Activated CD4-positive, alpha-beta T cell treated with anti-CD3 and anti-CD28 coated beads for 48 hours (primary cell): ENCODE results near the gene DSG2.

ENCODE experiments used
- DNase-seq: peaks from one replicate; pipeline ENCODE4 v3.0.0-alpha.2; 2020

DSG2 gene

DNA sequence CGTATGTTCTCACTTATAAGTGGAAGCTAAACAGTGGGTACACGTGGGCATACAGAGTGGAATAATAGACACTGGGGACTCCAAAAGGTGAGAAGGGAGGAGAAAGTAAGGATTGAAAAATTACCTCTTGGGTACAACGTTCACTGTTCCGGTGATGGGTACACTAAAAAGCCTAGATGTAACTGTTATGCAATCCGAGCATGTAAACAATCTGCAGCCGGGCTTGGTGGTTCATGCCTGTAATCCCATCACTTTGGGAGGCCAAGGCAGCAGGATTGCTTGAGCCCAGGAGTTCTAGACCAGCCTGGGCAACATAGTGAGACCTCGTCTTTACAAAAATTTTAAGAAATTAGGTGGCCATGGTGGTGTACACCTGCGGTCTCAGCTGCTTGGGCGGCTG, 60.6 kb downstream of the DSG2 start:
- no peak for DNase-seq

DNA sequence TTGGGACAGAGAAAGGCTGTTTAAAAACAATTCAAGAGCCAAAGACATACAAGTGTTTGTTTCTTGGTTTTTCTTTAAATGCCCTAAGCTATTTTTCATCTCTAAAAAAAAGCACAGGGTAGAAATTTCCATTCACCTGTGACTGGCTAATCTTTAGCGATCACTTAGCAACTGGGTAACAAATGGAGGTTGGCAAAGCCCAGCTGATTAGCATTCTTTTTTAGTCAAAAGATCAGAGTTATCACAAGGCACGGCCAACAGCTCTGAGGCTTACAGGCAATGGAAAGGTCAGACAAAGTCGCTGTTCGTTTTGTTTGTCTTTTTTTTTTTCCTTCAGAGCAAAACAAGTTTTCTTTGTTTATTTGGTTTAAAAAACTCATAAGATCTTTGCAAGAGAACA, 64.7 kb downstream of the DSG2 start:
- no peak for DNase-seq

DNA sequence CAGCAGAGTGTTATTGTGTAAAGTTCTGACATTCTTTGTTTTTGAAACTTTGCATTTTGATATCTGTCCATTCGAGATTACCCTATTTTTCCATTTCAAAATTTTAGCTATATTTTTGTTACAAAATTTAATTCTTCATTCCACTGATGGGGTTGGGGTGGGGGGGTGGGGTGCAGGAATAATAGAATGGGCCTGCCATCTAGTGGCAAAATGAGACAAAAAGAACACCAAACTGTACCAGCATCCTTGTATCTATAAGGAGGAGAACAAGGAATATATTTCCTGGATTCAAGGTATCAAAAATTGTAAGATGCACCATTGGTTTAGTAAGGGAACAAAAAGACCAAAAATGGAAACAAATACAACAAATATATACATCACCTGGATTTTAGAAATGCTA, 65.8 kb downstream of the DSG2 start:
- DNase-seq = no peak

DNA sequence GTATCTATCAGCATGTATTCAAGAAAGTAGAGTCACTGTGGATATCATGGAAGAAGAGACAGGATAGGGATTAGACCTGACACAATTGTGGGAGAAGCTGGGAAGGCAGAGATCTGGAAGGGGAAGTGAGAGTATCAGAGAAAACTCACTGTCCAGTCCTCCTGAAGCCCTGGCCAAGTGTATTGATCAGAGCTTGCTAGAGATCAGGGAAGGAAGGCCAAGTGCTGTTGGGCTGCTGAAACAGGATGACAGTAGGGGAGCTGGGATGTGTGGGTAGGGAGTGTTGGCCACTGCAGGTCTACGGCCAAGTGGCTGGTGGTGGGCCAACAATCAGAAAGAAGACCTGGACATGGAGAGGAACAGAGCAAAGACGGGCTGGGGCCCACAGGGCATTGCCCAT, 67.4 kb downstream of the DSG2 start:
- no peak for DNase-seq

DNA sequence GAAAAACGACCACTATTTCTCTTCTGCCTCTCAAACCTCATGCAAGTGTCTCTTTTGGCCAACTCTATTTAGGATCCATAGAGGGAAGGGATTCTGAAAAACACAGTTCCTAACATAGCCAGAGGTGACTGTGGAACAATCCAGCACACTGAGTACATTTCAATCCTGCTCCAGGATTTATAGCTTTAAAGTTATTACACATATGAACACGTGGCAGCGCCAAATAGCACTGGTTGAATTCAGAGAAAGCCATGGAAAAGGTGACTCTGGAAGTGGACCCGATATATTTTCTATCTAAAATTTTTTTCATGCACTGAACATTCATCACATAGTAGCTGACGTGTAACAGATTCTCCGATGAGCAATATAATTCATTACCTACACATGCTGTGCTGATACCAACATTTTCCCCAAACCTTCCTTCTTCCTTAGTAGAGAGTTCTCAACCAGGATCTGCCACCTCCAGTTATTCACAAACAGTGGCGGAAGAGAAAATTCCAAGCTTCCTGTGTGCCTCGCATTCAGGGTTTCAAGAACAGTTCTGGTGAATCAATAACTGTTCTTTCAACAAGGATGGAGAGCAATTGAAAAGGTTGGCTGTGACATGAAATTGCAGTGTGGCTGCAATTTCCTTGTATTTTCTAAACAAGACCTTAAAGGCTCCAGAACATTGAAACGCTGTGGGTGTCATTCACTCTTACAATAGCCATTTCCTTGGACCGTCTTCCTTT, 68.0 kb downstream of the DSG2 start:
- no peak for DNase-seq

DNA sequence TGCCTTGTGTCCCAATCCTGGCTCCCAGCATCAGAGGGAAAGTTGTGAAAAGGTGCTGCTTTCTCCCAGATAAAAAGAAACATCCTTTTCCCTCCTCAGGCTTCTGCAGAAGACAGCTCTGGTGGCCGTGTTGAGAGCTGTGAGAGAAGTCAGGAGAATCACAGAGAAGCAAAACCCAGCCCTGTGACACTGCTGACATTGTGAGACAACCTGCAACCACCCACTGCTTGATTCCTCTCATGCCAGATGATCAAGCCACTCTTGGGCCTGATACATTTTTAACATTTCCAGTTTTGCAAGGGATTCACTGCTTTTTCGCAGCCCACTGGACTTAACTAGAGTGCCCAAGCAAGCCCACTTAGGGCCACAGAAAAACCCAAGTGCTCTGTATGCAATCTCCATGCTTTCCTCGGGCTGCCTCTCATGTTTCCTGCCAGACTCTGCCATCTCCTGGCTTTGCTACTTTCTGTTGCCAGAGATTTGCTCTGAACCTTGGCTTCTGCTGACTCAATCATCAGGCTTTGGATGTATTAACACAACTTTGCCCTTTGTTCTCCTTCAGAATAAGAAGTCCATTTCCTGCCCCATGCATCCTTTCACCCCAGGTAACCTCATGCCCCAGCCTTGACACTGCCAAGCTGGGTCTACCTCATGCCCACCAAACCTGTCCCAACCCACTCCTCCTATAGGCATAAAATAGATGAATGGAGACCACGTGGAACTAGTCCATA, 68.8 kb downstream of the DSG2 start:
- DNase-seq = no peak

DNA sequence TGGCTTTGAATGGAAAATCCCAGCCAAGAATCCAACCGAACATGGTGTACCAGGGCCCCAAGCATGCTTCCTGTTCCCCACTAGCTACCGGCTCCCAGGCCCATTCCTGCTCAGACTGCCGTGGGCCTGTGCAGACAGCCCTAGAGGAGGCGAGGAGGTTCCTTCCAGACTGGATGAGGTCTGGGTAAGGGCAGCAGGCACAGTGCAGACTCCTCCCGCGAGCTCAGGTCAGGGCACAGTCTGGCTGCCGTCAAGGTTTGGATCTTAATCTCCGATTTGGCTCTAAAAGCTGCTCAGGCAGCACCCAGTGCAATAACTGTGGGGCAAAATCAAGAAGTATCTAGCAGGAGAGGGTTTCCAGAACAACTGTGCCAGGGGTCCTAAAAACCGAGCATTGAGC, 74.4 kb downstream of the DSG2 start:
- DNase-seq = no peak

DNA sequence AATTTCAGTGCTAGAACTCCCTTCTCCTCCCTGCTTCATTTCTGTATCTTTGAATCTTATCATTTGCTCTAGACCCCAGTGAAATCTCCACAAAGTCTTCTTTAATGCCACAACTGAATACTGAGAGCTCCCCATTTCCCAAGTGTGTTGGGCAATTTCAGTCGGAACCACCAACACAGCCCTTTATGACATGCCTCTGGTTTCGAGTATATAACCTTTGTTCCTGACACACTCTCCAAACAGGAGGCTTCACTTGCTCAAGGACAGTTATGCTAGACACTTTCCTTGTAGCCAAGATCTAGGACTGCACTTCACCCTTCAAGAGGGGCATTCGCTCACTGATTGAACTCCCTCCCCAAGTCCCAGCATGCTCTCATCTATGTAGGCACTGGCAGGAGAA, 75.1 kb downstream of the DSG2 start:
- no peak for DNase-seq

DNA sequence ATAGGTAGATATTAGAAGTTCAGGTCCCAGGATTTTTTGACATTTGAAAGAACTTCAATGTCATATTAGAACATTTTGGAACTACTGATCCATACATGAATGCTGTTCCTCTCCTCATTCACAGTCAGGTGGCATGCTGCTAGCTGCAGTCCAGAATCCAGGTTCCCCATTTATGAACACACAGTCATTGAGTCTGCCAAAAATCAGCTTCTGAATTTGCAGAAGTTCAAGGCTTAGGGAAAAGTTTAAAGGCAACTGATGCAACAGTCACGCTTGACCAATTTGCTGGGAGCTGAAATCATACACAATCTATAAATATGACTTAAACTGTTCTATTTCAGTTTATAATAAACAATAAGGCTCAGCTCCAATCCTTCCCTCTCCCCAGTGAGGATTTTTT, 76.4 kb downstream of the DSG2 start:
- DNase-seq = no peak

DNA sequence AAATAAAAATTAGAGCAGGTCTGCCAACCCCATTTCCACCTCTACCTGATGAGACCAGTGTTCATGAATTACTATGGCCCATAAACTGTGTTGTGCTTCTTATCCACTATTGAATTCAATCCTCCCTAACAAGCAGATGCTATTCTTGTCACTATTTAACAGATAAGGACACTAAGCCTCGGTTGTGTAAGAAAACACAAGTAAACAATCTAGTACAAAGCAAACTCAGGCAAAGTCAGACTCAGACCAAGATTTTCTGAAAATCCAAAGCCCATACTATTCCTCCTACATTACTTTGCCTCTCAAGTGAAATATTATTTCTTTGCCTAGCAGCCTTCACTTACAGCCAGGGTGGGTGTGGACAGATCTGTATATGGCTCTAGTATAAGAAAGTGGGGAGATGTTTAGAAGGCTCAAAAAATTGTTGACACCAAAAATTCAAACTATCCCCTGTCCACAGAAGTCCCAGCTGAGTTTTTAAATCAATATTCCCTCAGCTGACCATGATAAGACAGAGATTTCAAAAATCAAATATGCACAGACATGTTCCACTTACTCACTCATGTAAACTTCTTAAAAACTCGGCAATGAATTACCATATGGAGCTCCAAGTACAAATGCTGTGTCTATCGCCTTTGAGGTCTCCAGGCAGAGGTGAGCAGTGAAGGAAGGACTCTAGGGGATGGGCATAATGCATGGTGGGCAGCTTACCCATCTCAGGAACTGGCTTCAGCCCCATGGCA, 77.7 kb downstream of the DSG2 start:
- no peak for DNase-seq

DNA sequence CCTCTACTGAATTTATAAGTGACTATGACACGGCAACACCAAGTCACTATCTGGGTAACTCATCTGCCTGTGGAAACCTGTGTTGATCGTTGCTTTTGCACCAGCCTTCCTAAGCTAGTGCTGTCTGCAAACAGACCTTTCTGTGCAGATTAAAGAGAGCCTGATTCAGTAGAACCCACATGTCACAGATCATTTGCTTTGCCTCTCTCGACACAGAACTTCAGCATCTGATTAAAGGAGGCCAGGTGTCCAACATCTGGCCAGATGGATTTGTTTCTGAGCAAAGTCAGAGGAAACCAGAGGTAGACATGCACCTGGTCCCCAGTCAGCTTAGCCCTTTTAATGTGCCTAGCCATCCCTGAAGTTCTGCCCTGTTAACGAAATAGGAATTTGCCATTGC, 78.7 kb downstream of the DSG2 start:
- no peak for DNase-seq

DNA sequence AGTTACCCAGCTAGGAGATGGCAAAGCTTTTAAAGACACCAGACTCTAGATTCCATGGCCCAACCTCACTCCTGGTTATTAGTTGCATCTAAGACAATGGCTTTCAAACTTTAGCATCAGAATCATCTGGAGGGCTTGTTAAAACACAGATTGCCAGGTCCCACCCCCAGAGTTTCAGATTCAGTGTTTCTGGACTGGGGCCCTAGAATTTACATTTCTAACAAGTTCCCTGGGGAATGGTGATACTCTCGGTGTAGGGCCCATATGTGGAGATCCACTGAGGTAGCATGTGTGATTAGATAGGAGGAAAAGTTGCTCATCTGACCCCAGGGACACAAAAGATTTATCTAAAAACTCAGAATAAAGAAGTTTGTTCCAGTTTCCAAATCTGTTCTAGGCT, 79.2 kb downstream of the DSG2 start:
- DNase-seq = no peak

DNA sequence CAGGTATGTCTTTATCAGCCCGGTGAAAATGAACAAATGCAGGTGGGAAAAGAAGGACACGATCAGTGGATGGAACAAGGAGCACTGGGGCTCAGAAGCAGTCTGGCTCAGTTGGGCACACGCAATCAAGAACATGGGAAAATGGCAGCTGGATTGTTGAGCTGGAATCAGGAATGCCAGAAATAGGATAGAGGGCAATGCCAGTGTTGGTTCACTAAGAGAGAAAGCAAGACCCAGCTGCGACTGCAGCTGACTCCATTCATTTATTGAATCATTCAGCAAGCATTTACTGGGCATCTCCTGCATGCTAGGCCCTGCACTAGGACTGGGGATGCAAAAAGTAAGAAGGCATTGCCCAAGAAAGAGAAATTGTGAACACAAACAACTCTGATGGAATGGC, 80.1 kb downstream of the DSG2 start:
- no peak for DNase-seq

DNA sequence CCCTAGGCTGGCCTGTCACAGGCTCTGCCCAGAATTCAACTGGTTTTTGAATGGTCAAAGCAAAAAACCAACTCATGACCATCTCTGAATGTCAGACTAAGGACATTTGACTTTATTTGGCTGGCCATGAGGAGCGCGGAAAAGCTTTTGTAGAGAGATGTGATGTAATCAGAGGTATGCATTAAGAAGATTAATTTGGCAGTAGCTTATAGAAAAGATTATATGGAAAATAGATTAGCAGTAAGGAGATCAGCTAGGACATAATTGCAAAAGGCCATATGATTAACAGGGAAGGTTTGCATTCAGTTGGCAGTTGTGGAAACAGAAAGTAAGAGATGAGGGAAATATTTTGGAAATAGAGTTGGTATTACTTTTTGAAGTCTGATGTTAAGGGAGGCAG, 81.4 kb downstream of the DSG2 start:
- no peak for DNase-seq

DNA sequence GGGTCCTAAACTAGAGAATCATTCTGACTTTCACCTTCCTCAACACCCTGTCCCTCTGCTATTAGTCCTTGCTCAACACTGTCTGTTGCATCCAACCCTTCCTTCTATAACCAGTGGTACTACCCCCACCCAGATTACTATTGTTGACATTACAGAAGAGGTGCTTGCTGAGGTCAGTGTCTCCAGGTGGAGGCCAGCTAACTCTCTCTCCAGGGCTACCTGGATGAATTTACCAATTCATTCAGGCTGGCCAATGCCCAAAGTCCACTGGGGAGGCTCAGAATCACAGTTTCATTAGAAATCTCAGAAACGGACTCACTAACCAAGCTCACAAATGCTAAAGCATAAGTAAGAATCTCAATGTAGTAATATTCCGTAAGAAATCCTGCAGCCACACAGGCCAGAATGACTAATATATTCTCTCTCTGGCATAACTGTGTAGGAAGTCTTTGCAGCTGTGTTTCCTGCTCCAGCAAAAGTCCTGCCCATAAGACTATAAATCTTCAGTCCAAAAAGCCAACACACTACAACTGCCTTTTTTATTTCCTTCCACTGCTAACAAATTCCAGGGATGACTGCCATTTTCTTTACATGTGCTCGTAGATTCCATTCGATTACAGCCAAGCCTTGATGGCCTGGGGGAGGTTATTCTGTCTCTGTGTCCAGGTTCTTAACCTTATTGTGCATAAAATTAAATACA, 83.7 kb downstream of the DSG2 start:
- DNase-seq = no peak

DNA sequence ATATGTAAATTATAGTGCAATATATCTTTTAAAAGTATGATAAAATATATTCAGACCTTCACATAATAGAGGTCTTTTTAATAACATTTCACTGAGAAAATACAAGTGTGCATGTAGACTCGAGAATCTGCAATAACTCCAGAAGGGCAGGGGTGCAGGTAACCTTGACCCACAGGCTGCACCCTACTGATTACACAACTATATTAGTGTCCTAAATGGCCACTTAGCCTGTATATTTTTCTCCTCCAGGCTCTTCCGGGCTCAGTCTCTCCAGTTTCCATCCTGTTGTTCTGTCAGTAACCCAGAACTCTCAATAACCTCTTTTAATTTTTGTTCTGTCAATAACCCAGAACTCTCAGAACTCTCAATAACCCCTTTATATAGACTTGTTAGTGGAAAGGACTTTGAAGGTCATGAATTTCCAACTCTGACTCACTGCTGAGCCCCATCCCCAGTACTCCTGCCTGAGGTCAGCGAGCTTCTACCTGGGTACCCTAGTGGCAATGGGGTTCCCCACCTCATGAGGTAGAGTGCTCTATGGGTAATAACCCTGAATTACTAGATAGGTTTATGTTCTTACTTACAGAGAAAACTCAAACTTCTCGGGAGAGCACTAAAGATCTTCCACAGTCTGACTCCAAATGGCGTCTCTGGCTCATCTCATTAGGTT, 85.3 kb downstream of the DSG2 start:
- no peak for DNase-seq

DNA sequence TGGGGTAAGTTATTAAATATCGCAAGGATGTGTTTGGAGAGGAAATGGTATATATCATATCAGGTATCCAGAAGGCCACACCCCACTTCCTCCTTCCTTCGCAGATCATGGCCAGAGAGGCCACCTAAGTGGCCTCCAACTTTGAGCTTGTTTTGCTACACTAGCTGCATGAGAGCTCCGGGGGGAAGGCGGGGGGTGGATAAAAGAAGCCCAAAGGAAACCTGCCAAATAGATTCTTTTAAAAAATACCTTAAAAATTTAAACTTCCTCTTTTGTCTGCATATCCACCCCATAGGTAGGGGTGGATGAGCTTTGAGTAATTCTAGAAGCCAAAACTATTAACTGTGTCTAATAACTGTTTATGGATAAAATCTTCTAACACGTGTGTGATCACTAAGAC, 88.0 kb downstream of the DSG2 start:
- DNase-seq = no peak

DNA sequence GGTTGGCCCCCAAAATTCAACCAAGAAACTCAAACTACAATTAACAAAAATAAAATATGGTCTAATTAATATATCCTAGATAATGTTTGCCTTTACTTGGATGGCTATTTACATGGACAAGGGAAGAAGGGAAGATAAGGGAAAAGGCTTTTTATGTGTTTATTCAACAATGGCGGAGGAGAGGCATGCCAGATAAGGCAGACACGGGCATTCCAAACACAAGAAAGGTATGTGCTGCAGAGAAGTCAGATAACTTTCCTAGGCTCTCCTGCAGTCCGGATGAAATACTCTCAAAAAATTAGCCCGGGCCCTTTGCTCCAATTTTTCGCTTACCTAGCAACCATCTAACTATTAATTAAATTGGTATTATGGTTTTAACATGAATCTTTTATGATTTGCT, 88.6 kb downstream of the DSG2 start:
- DNase-seq = no peak

DNA sequence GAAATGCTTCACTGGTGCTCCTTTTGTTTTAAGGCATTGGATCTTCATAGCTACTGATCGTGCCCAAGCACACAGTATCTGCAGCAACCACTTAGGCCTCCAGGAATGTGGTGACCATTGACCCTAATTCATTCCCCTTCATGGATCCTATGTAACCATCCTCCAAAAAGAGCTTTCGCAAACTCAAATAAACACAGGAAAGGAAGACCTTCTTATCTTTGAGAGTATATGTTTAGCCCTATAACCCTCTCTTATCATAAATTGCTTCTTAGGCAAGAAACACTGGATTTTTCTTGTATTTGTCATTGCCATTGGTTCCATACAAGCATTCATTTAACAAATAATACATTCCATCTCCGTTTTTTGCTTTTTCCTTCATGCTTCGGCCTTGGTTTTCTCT, 89.6 kb downstream of the DSG2 start:
- no peak for DNase-seq

DNA sequence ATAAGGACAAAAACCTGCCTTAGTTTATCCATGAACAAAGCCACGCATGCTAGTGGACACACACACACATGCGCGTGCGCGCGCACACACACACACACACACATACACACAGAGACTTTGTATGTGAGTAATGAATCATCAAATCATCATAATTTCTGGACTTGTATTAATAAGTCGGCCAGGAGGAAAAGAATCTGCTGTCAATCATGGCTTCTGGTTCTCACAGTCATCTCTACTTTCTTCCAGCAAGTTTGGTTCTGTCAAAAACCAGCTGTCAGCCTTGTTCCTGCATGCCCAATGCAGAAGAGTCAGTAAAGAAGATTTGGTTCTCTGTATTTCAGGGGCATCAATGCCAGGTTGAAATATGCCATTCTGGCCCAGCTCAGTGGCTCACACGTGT, 92.6 kb downstream of the DSG2 start:
- DNase-seq = no peak

DNA sequence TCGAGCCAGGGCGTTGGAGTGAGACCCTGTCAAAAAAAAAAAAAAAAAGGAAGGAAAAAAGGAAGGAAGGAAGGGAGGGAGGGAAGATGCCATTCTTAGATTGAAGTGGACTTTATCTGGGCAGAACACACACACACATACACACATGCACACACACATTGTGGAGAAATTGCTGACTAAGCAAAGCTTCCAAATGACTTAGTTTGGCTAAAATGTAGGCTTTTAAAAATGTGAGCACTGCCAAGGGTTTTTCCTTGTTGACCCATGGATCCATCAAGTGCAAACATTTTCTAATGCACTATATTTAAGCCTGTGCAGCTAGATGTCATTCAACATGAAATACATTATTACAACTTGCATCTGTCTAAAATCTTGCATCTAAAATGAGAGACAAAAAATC, 93.1 kb downstream of the DSG2 start:
- DNase-seq = no peak

DNA sequence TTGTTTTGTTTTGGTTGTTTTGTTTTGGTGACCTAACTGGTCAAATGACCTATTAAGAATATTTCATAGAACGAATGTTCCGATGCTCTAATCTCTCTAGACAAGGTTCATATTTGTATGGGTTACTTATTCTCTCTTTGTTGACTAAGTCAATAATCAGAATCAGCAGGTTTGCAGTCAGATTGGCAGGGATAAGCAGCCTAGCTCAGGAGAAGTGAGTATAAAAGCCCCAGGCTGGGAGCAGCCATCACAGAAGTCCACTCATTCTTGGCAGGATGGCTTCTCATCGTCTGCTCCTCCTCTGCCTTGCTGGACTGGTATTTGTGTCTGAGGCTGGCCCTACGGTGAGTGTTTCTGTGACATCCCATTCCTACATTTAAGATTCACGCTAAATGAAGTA, 93.7 kb downstream of the DSG2 start, which contains the start of gene TTR:
Gene TTR, plus strand, starts transcription at position 250 of the 400 bp plus-strand sequence. Its CDS starts 26 bp downstream, at position 276.
- DNase-seq = no peak
